HUES48 (cell line): ENCODE data around the gene CEP20.
"Not testable (repeated sequence)": the region's sequence is repeated elsewhere in the genome, so short reads cannot be mapped to it uniquely, and the experiment has no call there.

Experiments
- H3K27ac ChIP-seq: one replicate; pipeline ENCODE4 v1.7.0; 2013; ENCODE audit warnings: low read depth, low read length, inconsistent platforms
- H3K27me3 ChIP-seq: 2 replicates; pipeline ENCODE4 v1.6.1; 2013; ENCODE audit warnings: mild to moderate bottlenecking, low read length; ENCODE audit not compliant: control insufficient read depth, insufficient read depth
- H3K36me3 ChIP-seq: 2 replicates; pipeline ENCODE4 v1.6.1; 2013; ENCODE audit warnings: low read length; ENCODE audit not compliant: control insufficient read depth, insufficient read depth
- H3K4me1 ChIP-seq: 2 replicates; pipeline ENCODE4 v1.6.1; 2013; ENCODE audit warnings: mild to moderate bottlenecking, low read length; ENCODE audit not compliant: control insufficient read depth, insufficient read depth
- H3K4me3 ChIP-seq: 2 replicates; pipeline ENCODE4 v1.5.1; 2013; ENCODE audit warnings: mild to moderate bottlenecking, low read depth, low read length
- H3K9ac ChIP-seq: 2 replicates; pipeline ENCODE4 v1.6.1; 2013; ENCODE audit warnings: mild to moderate bottlenecking, low read depth, low read length, moderate library complexity
- H3K9me3 ChIP-seq: 2 replicates; pipeline ENCODE4 v1.6.1; 2013; ENCODE audit warnings: low read length; ENCODE audit not compliant: control insufficient read depth, insufficient read depth

Gene CEP20

GRCh38 chr16:15843635-15844279 is 44.6 kb downstream of the CEP20 start:
- Histone ChIP-seq H3K9me3 (no peaks in the 10 kb centered on the region), H3K36me3 (no peaks in the 10 kb centered on the region), H3K4me1 (no peaks in the 10 kb centered on the region), H3K27ac (no peak overlapping the region), H3K9ac (no peak overlapping the region), H3K27me3 (no peaks in the 10 kb centered on the region), H3K4me3 (no peak overlapping the region)

- H3K9me3 ChIP-seq, H3K27ac ChIP-seq, H3K4me1 ChIP-seq, H3K27me3 ChIP-seq, H3K4me3 ChIP-seq, H3K36me3 ChIP-seq, H3K9ac ChIP-seq: not testable (repeated sequence)
Observed at GRCh38 chr16:15839204-15839603, 49.2 kb downstream of the CEP20 start.

GRCh38 chr16:15837761-15838160 is 50.6 kb downstream of the CEP20 start:
- Histone ChIP-seq H3K9ac (no peak overlapping the region), H3K4me3 (no peak overlapping the region), H3K4me1 (no peaks in the 10 kb centered on the region), H3K27me3 (no peaks in the 10 kb centered on the region), H3K9me3 (no peaks in the 10 kb centered on the region), H3K36me3 (no peaks in the 10 kb centered on the region), H3K27ac (no peak overlapping the region)

GRCh38 chr16:15836965-15837611 is 51.3 kb downstream of the CEP20 start:
- Histone ChIP-seq H3K27me3 (no peaks in the 10 kb centered on the region), H3K27ac (no peak overlapping the region), H3K9ac (no peak overlapping the region)

GRCh38 chr16:15836074-15836473 is 52.3 kb downstream of the CEP20 start:
- H3K27ac ChIP-seq: no peak overlapping the region
- no peaks in the 10 kb centered on the region for H3K36me3 ChIP-seq
- no peak overlapping the region for H3K9ac ChIP-seq
- no peaks in the 10 kb centered on the region for H3K4me1 ChIP-seq
- no peaks in the 10 kb centered on the region for H3K9me3 ChIP-seq
- no peak overlapping the region for H3K4me3 ChIP-seq
- no peaks in the 10 kb centered on the region for H3K27me3 ChIP-seq

More at GRCh38 chr16:15836965-15837611, 51.3 kb downstream of the CEP20 start:
- Histone ChIP-seq H3K4me3 (no peak overlapping the region), H3K36me3 (no peaks in the 10 kb centered on the region), H3K4me1 (no peaks in the 10 kb centered on the region), H3K9me3 (no peaks in the 10 kb centered on the region)

- Histone ChIP-seq H3K4me3 (no peak overlapping the region), H3K4me1 (no peaks in the 10 kb centered on the region), H3K9me3 (no peaks in the 10 kb centered on the region), H3K36me3 (no peaks in the 10 kb centered on the region), H3K27me3 (no peaks in the 10 kb centered on the region), H3K9ac (no peak overlapping the region), H3K27ac (no peak overlapping the region)
Observed at GRCh38 chr16:15835136-15835878, 53.1 kb downstream of the CEP20 start.

- no peaks in the 10 kb centered on the region for H3K36me3 ChIP-seq
- no peak overlapping the region for H3K4me3 ChIP-seq
- H3K4me1 ChIP-seq: no peaks in the 10 kb centered on the region
- no peak overlapping the region for H3K9ac ChIP-seq
- H3K9me3 ChIP-seq: no peaks in the 10 kb centered on the region
- no peaks in the 10 kb centered on the region for H3K27me3 ChIP-seq
- no peak overlapping the region for H3K27ac ChIP-seq
Observed at GRCh38 chr16:15834502-15834901, 53.9 kb downstream of the CEP20 start.

GRCh38 chr16:15833541-15833940 is 54.9 kb downstream of the CEP20 start:
- Histone ChIP-seq H3K9ac (no peak overlapping the region), H3K36me3 (no peaks in the 10 kb centered on the region), H3K27me3 (no peaks in the 10 kb centered on the region), H3K9me3 (no peaks in the 10 kb centered on the region), H3K27ac (no peak overlapping the region), H3K4me3 (no peak overlapping the region), H3K4me1 (no peaks in the 10 kb centered on the region)

GRCh38 chr16:15832241-15832640 is 56.2 kb downstream of the CEP20 start:
- Histone ChIP-seq H3K4me3 (no peak overlapping the region), H3K36me3 (no peaks in the 10 kb centered on the region), H3K27me3 (no peaks in the 10 kb centered on the region), H3K9me3 (no peaks in the 10 kb centered on the region), H3K9ac (no peak overlapping the region), H3K4me1 (no peaks in the 10 kb centered on the region), H3K27ac (no peak overlapping the region)

- Histone ChIP-seq H3K4me3 (no peak overlapping the region), H3K4me1 (no peaks in the 10 kb centered on the region), H3K36me3 (no peaks in the 10 kb centered on the region), H3K27me3 (no peaks in the 10 kb centered on the region), H3K9ac (no peak overlapping the region), H3K27ac (no peak overlapping the region), H3K9me3 (no peaks in the 10 kb centered on the region)
Observed at GRCh38 chr16:15830832-15831451, 57.5 kb downstream of the CEP20 start.

- no peaks in the 10 kb centered on the region for H3K36me3 ChIP-seq
- no peaks in the 10 kb centered on the region for H3K9me3 ChIP-seq
- no peaks in the 10 kb centered on the region for H3K4me1 ChIP-seq
- H3K4me3 ChIP-seq: no peak overlapping the region
- H3K27me3 ChIP-seq: no peaks in the 10 kb centered on the region
- no peak overlapping the region for H3K27ac ChIP-seq
- H3K9ac ChIP-seq: no peak overlapping the region
Observed at GRCh38 chr16:15829460-15829859, 58.9 kb downstream of the CEP20 start.
